Stimulated activated CD4-positive, alpha-beta T cell treated with anti-CD3 and anti-CD28 coated beads, Interleukin-2, amount 100 ng/mL, for 24 hours (primary cell): Measurements from ENCODE around the gene SHISA3.
"Not testable (repeated sequence)": the region's sequence is repeated elsewhere in the genome, so short reads cannot be mapped to it uniquely, and the experiment has no call there.

Source experiments
- DNase-seq, 2 donors: peaks; one replicate each; pipeline ENCODE4 v3.0.0-alpha.2; 2020

The SHISA3 gene

GRCh38 chr4:42396752-42397634 is at the start of gene SHISA3:
Gene SHISA3 (plus strand): TSS chr4:42397488. CDS start chr4:42398057, 569 bp downstream.
- DNase-seq = peak in 1 of 2 donors; percentile 43

- no peak for DNase-seq
These were observed 49.0 kb upstream of the SHISA3 start for GRCh38 chr4:42348247-42348646.

- DNase-seq = no peak
These were observed 48.6 kb upstream of the SHISA3 start for GRCh38 chr4:42348692-42349091.

- DNase-seq = no peak
These were observed 46.6 kb upstream of the SHISA3 start for GRCh38 chr4:42350611-42351182.

- DNase-seq = no peak
These were observed 45.2 kb upstream of the SHISA3 start for GRCh38 chr4:42352049-42352448.

GRCh38 chr4:42357325-42357724 is 40.0 kb upstream of the SHISA3 start:
- no peak for DNase-seq

GRCh38 chr4:42359711-42360110 is 37.6 kb upstream of the SHISA3 start:
- no peak for DNase-seq

GRCh38 chr4:42360256-42360669 is 37.0 kb upstream of the SHISA3 start:
- DNase-seq = no peak

GRCh38 chr4:42361456-42361855 is 35.8 kb upstream of the SHISA3 start:
- DNase-seq = no peak

GRCh38 chr4:42362591-42362990 is 34.7 kb upstream of the SHISA3 start:
- DNase-seq = no peak

- no peak for DNase-seq
These were observed 33.7 kb upstream of the SHISA3 start for GRCh38 chr4:42363614-42364013.

- DNase-seq = no peak
These were observed 32.8 kb upstream of the SHISA3 start for GRCh38 chr4:42364266-42365053.

- DNase-seq = no peak
These were observed 30.3 kb upstream of the SHISA3 start for GRCh38 chr4:42366959-42367358.

- DNase-seq = no peak
These were observed 27.8 kb upstream of the SHISA3 start for GRCh38 chr4:42369489-42369888.

GRCh38 chr4:42371305-42372252 is 25.7 kb upstream of the SHISA3 start:
- DNase-seq = no peak

- not testable (repeated sequence) for DNase-seq
These were observed 25.0 kb upstream of the SHISA3 start for GRCh38 chr4:42372303-42372702.

- DNase-seq = no peak
These were observed 19.8 kb upstream of the SHISA3 start for GRCh38 chr4:42377497-42377896.

GRCh38 chr4:42381666-42382065 is 15.6 kb upstream of the SHISA3 start:
- DNase-seq = no peak

- DNase-seq = no peak
These were observed 11.8 kb upstream of the SHISA3 start for GRCh38 chr4:42385516-42385915.

GRCh38 chr4:42390622-42391354 is 6.5 kb upstream of the SHISA3 start:
- DNase-seq = no peak

- DNase-seq = no peak
These were observed 6.0 kb upstream of the SHISA3 start for GRCh38 chr4:42391355-42391664.

GRCh38 chr4:42391981-42392380 is 5.3 kb upstream of the SHISA3 start:
- no peak for DNase-seq
